Right lobe of liver (tissue), 4 donors: ENCODE results near the gene PDZD2.

Source experiments
- CTCF ChIP-seq, 4 donors: fragments of 200-600 bp in 3 of 4; fragments of 450-650 bp in 1 of 4; IDR thresholded peaks; one replicate each; pipeline versions ENCODE4 v1.5.1 to v1.8.0; 2016 to 2022; ENCODE audit warnings: antibody characterized with exemption in 4 of 4, mild to moderate bottlenecking in 2 of 4
- POLR2A ChIP-seq: fragments of 450-650 bp; IDR thresholded peaks from one replicate; pipeline ENCODE4 v1.6.1; 2017; ENCODE audit warnings: antibody characterized with exemption, mild to moderate bottlenecking
- donor health status: DM: no; HTN: no; CAD: no.
- donor health status: DM: no; HTN: no; CAD: no.
- donor health status: DM: no; HTN: yes; CAD: no.

- no peak for TF ChIP-seq CTCF (IDR thresholded peaks at IDR 0.05)
- TF ChIP-seq POLR2A, result no peak
Observed at GRCh38 chr5:32110111-32110696, 471.3 kb downstream of the PDZD2 start.
